GOT3 (cell line): ENCODE data around the gene S1PR5.
"Not testable (repeated sequence)": the region's sequence is repeated elsewhere in the genome, so short reads cannot be mapped to it uniquely, and the experiment has no call there.

Experiments
- DNase-seq: peaks from one replicate; lab custom pipeline; 2025; ENCODE audit warnings: mixed read lengths; lab: John Stamatoyannopoulos, UW

Gene S1PR5

GRCh38 chr19:10517361-10517759 lies at the start of gene S1PR5:
Gene S1PR5, minus strand, starts transcription at chr19:10517447. Its CDS starts 2,436 bp downstream, at chr19:10515011.
- no peak for DNase-seq

- DNase-seq: no peak
These were observed 49.6 kb upstream of the S1PR5 start for GRCh38 chr19:10566658-10567410.

- DNase-seq: no peak
These were observed 49.1 kb upstream of the S1PR5 start for GRCh38 chr19:10566408-10566657.

GRCh38 chr19:10565567-10566407 lies 48.5 kb upstream of the S1PR5 start, which contains the start of gene KRI1:
Gene KRI1, minus strand, starts transcription at chr19:10566010. Its CDS starts 11 bp downstream, at chr19:10565999.
- peak; percentile 95 for DNase-seq

- no peak for DNase-seq
These were observed 47.9 kb upstream of the S1PR5 start for GRCh38 chr19:10565028-10565566.

GRCh38 chr19:10562609-10563008 lies 45.4 kb upstream of the S1PR5 start:
- no peak for DNase-seq

- DNase-seq: no peak
These were observed 42.9 kb upstream of the S1PR5 start for GRCh38 chr19:10560154-10560553.

GRCh38 chr19:10557603-10558197 lies 40.5 kb upstream of the S1PR5 start:
- no peak for DNase-seq

- DNase-seq: no peak
These were observed 38.3 kb upstream of the S1PR5 start for GRCh38 chr19:10555610-10555973.

GRCh38 chr19:10554760-10555609 lies 37.7 kb upstream of the S1PR5 start:
- no peak for DNase-seq

- no peak for DNase-seq
These were observed 36.7 kb upstream of the S1PR5 start for GRCh38 chr19:10553943-10554381.

- DNase-seq: no peak
These were observed 35.9 kb upstream of the S1PR5 start for GRCh38 chr19:10553087-10553667.

- no peak for DNase-seq
These were observed 35.3 kb upstream of the S1PR5 start for GRCh38 chr19:10552510-10553053.

GRCh38 chr19:10551698-10552301 lies 34.6 kb upstream of the S1PR5 start:
- DNase-seq: no peak

GRCh38 chr19:10551006-10551405 lies 33.8 kb upstream of the S1PR5 start:
- DNase-seq: not testable (repeated sequence)

GRCh38 chr19:10550336-10550735 lies 33.1 kb upstream of the S1PR5 start:
- DNase-seq: no peak

- DNase-seq: no peak
These were observed 32.5 kb upstream of the S1PR5 start for GRCh38 chr19:10549733-10550132.

GRCh38 chr19:10548746-10549276 lies 31.6 kb upstream of the S1PR5 start:
- no peak for DNase-seq

- DNase-seq: no peak
These were observed 29.6 kb upstream of the S1PR5 start for GRCh38 chr19:10546817-10547216.

- DNase-seq: no peak
These were observed 27.6 kb upstream of the S1PR5 start for GRCh38 chr19:10544753-10545251.
